AG09309 (cell line): ENCODE results near the gene SSBP2.

Source experiments
- DNase-seq: peaks from one replicate; pipeline ENCODE4 v3.0.0-alpha.2; 2010; ENCODE audit warnings: low read depth
- H3K4me3 ChIP-seq: 2 replicates; pipeline ENCODE4 v1.5.1; 2011; ENCODE audit warnings: mild to moderate bottlenecking, low read depth, low read length, moderate library complexity; ENCODE audit not compliant: control insufficient read depth
- CTCF ChIP-seq: IDR thresholded peaks from 2 replicates; pipeline ENCODE4 v1.5.1; 2011; ENCODE audit warnings: mild to moderate bottlenecking, low read depth, low read length, inconsistent platforms; ENCODE audit not compliant: insufficient read depth, control insufficient read depth; ENCODE audit errors: missing control alignments

The SSBP2 gene

GRCh38 chr5:81435023-81435422 is 315.9 kb downstream of the SSBP2 start:
- no peak for DNase-seq
- no peak overlapping the region for H3K4me3 ChIP-seq
- no peak for TF ChIP-seq CTCF

- H3K4me3 ChIP-seq, result no peak overlapping the region
- no peak for TF ChIP-seq CTCF
- no peak for DNase-seq
These were observed 320.9 kb downstream of the SSBP2 start for GRCh38 chr5:81429985-81430384.

- H3K4me3 ChIP-seq, result no peak overlapping the region
- no peak for TF ChIP-seq CTCF
- DNase-seq, result no peak
These were observed 321.5 kb downstream of the SSBP2 start for GRCh38 chr5:81429363-81429762.

GRCh38 chr5:81428861-81429260 is 322.0 kb downstream of the SSBP2 start:
- no peak overlapping the region for H3K4me3 ChIP-seq
- DNase-seq, result no peak
- TF ChIP-seq CTCF, result no peak

GRCh38 chr5:81428446-81428845 is 322.5 kb downstream of the SSBP2 start:
- TF ChIP-seq CTCF, result no peak
- DNase-seq, result no peak
- H3K4me3 ChIP-seq, result no peak overlapping the region

- no peak overlapping the region for H3K4me3 ChIP-seq
- TF ChIP-seq CTCF, result no peak
- no peak for DNase-seq
These were observed 323.3 kb downstream of the SSBP2 start for GRCh38 chr5:81427566-81427965.
